Bronchial epithelial cell (primary cell): ENCODE results near the gene DSC2. TPM values are rescaled to one million over a fixed set of nuclear protein-coding genes. Genes with fewer than 3 reads are reported as not detected.

Source experiments
- DNase-seq: peaks from one replicate; pipeline ENCODE4 v3.0.0-alpha.2; 2010; ENCODE audit warnings: low read depth
- FAIRE-seq: peaks from 2 replicates; lab custom pipeline; 2011; peaks lifted over from hg19 to GRCh38; lab: Jason Lieb, UNC
- H3K27me3 ChIP-seq: 2 replicates; pipeline ENCODE4 v1.5.1; 2011; ENCODE audit warnings: low read length; ENCODE audit not compliant: control insufficient read depth, insufficient read depth
- H3K36me3 ChIP-seq: 2 replicates; pipeline ENCODE4 v1.5.1; 2011; ENCODE audit warnings: low read length; ENCODE audit not compliant: control insufficient read depth, insufficient read depth
- H3K4me3 ChIP-seq: 2 replicates; pipeline ENCODE4 v1.5.1; 2011; ENCODE audit warnings: mild to moderate bottlenecking, low read depth, low read length, control low read depth
- CTCF ChIP-seq: IDR thresholded peaks from 2 replicates; pipeline ENCODE4 v1.5.1; 2011; ENCODE audit warnings: mild to moderate bottlenecking, moderate library complexity, low read length, control low read depth, inconsistent platforms; ENCODE audit not compliant: insufficient read depth, severe bottlenecking
- total RNA-seq: library from RNA; depleted of rRNA; stranded (reverse); fragments of >200 nt; gene quantifications from 2 replicates; pipeline ENCODE4 v1.2.1, GENCODE V29; 2014

Gene DSC2
- 49.0 and 111 TPM in 2 replicates for total RNA-seq

GRCh38 chr18:31102025-31102684, at the start of gene DSC2:
DSC2 (minus strand) TSS chr18:31102421; CDS start chr18:31101971, 450 bp downstream.
- H3K36me3 ChIP-seq: no peaks in the 10 kb centered on the region
- DNase-seq: peak; percentile 58
- FAIRE-seq: no peak
- TF ChIP-seq CTCF: no peak
- no peaks in the 10 kb centered on the region for H3K27me3 ChIP-seq
- peak within 1 kb of the TSS; percentile 87 for H3K4me3 ChIP-seq

GRCh38 chr18:31149351-31149750, 47.1 kb upstream of the DSC2 start:
- no peak for TF ChIP-seq CTCF
- FAIRE-seq: no peak

GRCh38 chr18:31148600-31148999, 46.4 kb upstream of the DSC2 start:
- DNase-seq: no peak
- no peaks in the 10 kb centered on the region for H3K27me3 ChIP-seq
- H3K4me3 ChIP-seq: no peak overlapping the region
- no peak for TF ChIP-seq CTCF
- no peak for FAIRE-seq
- H3K36me3 ChIP-seq: no peaks in the 10 kb centered on the region

More at GRCh38 chr18:31149351-31149750, 47.1 kb upstream of the DSC2 start:
- DNase-seq: no peak
- Histone ChIP-seq H3K4me3 (no peak overlapping the region), H3K36me3 (no peaks in the 10 kb centered on the region), H3K27me3 (no peaks in the 10 kb centered on the region)

DNA sequence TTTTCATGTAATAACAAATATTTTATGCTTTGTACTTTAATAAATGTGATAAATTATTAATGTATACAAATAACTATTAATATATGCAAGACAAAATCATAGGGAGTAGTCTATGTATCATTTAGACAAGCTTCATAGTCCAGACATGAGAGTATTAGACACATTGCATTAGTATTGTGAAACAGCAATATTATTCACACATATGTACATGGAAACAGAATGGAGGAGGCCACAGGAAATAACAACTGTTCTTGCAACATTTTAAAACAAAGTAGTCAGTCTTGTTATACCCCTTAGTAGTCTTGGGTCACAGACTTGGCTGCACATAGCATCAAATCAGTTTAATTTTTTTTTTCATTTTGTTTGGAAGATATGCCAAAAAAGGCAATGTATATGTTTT, 44.6 kb upstream of the DSC2 start:
- no peak for FAIRE-seq
- no peaks in the 10 kb centered on the region for H3K36me3 ChIP-seq
- DNase-seq: peak; percentile 95
- TF ChIP-seq CTCF: no peak
- H3K27me3 ChIP-seq: no peaks in the 10 kb centered on the region
- H3K4me3 ChIP-seq: no peak overlapping the region

DNA sequence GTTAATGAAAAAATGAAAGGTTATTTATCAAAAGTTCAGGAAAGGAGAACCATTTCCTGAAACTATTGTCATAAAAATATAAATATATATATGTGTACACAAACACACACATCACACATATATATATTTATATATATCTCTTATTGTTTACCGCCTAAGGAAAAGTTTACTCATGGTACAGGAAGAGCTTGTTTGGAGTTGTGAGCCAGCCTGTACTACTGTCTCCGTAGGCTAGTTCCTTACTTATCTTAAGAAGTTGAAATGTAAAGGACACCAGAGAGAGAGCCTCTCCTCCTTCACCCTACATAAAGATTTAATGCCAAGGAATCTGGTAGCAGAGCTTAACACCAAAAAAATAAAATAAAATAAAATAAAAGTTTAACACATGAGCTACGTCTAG, 40.8 kb upstream of the DSC2 start:
- H3K4me3 ChIP-seq: no peak overlapping the region
- DNase-seq (peak; percentile 40), FAIRE-seq (no peak)
- no peaks in the 10 kb centered on the region for H3K36me3 ChIP-seq
- no peaks in the 10 kb centered on the region for H3K27me3 ChIP-seq
- TF ChIP-seq CTCF: no peak

- DNase-seq (no peak), FAIRE-seq (no peak)
- no peak for TF ChIP-seq CTCF
These were observed 36.5 kb upstream of the DSC2 start for GRCh38 chr18:31138709-31139108.

More at GRCh38 chr18:31138709-31139108, 36.5 kb upstream of the DSC2 start:
- no peaks in the 10 kb centered on the region for H3K36me3 ChIP-seq
- no peak overlapping the region for H3K4me3 ChIP-seq
- no peaks in the 10 kb centered on the region for H3K27me3 ChIP-seq
